Cardiac fibroblast (primary cell): Measurements from ENCODE around the gene NR2F1-AS1.

Experiments
- DNase-seq, 2 donors: peaks; one replicate each; pipeline versions ENCODE4 v3.0.0 to v3.0.0-alpha.2; 2010; ENCODE audit warnings: low read depth in 2 of 2
- H3K4me3 ChIP-seq, 2 donors: replicated peaks in 1 of 2; 1 replicate in 1 of 2; 2 replicates in 1 of 2; pipeline ENCODE4 v1.5.1; 2011; ENCODE audit warnings: low read depth in 2 of 2, low read length in 2 of 2, mild to moderate bottlenecking in 2 of 2, moderate library complexity in 1 of 2
- CTCF ChIP-seq: IDR thresholded peaks from one replicate; pipeline ENCODE4 v1.5.1; 2011; ENCODE audit warnings: low read depth, mild to moderate bottlenecking, low read length, inconsistent platforms

The NR2F1-AS1 gene

GRCh38 chr5:93616538-93617174 lies 35.6 kb upstream of the NR2F1-AS1 start:
- H3K4me3 ChIP-seq = no peak overlapping the region
- no peak for DNase-seq
- TF ChIP-seq CTCF = no peak

DNA sequence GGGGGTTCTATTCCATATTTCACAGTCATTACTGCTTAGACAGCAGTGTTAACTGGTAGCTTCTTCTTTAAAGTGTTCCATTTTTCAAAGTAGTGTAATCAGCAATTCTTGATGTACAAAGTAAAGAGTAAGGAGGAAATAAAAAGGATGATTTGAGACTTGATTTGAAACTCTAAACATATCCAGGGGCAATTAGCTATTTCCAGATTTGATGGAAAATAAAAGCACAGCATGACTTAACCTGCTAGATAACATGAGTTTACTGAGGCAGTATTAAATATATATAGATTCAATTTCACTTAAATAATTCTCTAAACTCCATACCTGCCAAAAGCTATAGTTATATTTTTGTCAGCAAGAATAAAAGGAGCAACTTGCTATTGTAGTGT lies 31.8 kb upstream of the NR2F1-AS1 start:
- no peak for DNase-seq
- no peak for TF ChIP-seq CTCF
- no peak overlapping the region for H3K4me3 ChIP-seq

- TF ChIP-seq CTCF = no peak
- no peak for DNase-seq
- H3K4me3 ChIP-seq = no peak overlapping the region
These were observed 31.2 kb upstream of the NR2F1-AS1 start for GRCh38 chr5:93611976-93612854.

DNA sequence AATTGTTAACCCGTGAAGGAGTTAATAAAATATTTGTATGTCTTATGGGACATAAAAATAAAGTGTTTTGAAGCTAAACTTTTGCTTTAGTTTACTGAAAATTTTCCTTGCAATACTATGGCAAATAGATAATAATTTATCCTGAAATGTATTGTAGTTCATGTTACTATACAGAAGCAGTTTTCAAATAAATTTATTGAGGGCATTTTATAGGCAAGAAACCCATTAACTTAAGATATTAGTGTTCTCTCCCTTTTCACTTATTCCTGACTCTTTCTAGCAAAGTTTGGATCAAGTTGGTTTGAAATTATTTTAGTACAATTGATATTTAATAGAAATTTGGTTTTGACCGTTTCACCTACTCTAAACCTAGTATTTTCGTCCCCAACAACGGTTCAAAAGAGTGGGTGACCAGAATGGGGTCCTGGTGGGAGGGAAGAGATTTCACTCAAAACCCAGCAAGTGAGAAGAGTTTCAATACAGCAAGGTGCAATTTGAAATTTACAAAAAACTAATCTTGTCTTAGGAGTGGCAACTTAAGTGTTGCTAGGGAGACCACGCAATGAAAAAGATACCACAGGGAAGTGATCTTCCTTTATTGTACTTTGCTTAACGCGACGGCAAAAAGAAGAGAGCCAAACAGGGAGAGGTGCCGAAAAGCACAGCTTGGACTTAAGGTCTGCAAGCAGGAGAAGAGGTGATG lies 30.4 kb upstream of the NR2F1-AS1 start:
- DNase-seq = no peak
- TF ChIP-seq CTCF = no peak
- no peak overlapping the region for H3K4me3 ChIP-seq

GRCh38 chr5:93610581-93611272 lies 29.7 kb upstream of the NR2F1-AS1 start:
- no peak for DNase-seq
- H3K4me3 ChIP-seq = no peak overlapping the region
- no peak for TF ChIP-seq CTCF

GRCh38 chr5:93609762-93610161 lies 28.7 kb upstream of the NR2F1-AS1 start:
- no peak for DNase-seq

More at GRCh38 chr5:93609762-93610161, 28.7 kb upstream of the NR2F1-AS1 start:
- H3K4me3 ChIP-seq = no peak overlapping the region
- no peak for TF ChIP-seq CTCF
